ENCODE results near the gene SOX30.
"Not testable (repeated sequence)": the region's sequence is repeated elsewhere in the genome, so short reads cannot be mapped to it uniquely, and the experiment has no call there.

Gene SOX30

GRCh38 chr5:157652377-157652692, at the start of gene SOX30:
Gene SOX30, minus strand, starts transcription at chr5:157652438. Its CDS starts 360 bp downstream, at chr5:157652078.
- no peak for DNase-seq (ENCODE audit: low read depth in 2 of 2)

GRCh38 chr5:157698674-157699073, 46.4 kb upstream of the SOX30 start:
- DNase-seq (ENCODE audit: low read depth in 2 of 2), result not testable (repeated sequence)

- DNase-seq (ENCODE audit: low read depth in 2 of 2), result not testable (repeated sequence)
These were observed 43.9 kb upstream of the SOX30 start for GRCh38 chr5:157696154-157696553.

- DNase-seq (ENCODE audit: low read depth in 2 of 2), result not testable (repeated sequence)
These were observed 41.6 kb upstream of the SOX30 start for GRCh38 chr5:157693816-157694215.

- no peak for DNase-seq (ENCODE audit: low read depth in 2 of 2)
These were observed 38.6 kb upstream of the SOX30 start for GRCh38 chr5:157690690-157691433.

- peak; percentile 15 to 17 for DNase-seq (ENCODE audit: low read depth in 2 of 2)
These were observed 37.9 kb upstream of the SOX30 start for GRCh38 chr5:157689942-157690689.

- DNase-seq (ENCODE audit: low read depth in 2 of 2), result no peak
These were observed 34.9 kb upstream of the SOX30 start for GRCh38 chr5:157687198-157687554.

GRCh38 chr5:157686276-157687197, 34.3 kb upstream of the SOX30 start:
- not testable (repeated sequence) for DNase-seq (ENCODE audit: low read depth in 2 of 2)

- DNase-seq (ENCODE audit: low read depth in 2 of 2), result no peak
These were observed 30.0 kb upstream of the SOX30 start for GRCh38 chr5:157682257-157682656.

- DNase-seq (ENCODE audit: low read depth in 2 of 2), result no peak
These were observed 28.8 kb upstream of the SOX30 start for GRCh38 chr5:157681048-157681447.

- DNase-seq (ENCODE audit: low read depth in 2 of 2), result no peak
These were observed 28.0 kb upstream of the SOX30 start for GRCh38 chr5:157680239-157680638.

- DNase-seq (ENCODE audit: low read depth in 2 of 2), result no peak
These were observed 27.6 kb upstream of the SOX30 start for GRCh38 chr5:157679801-157680200.

GRCh38 chr5:157677931-157678330, 25.7 kb upstream of the SOX30 start:
- no peak for DNase-seq (ENCODE audit: low read depth in 2 of 2)

GRCh38 chr5:157674351-157674750, 22.1 kb upstream of the SOX30 start:
- not testable (repeated sequence) for DNase-seq (ENCODE audit: low read depth in 2 of 2)

- no peak for DNase-seq (ENCODE audit: low read depth in 2 of 2)
These were observed 20.7 kb upstream of the SOX30 start for GRCh38 chr5:157672976-157673375.

- DNase-seq (ENCODE audit: low read depth in 2 of 2), result no peak
These were observed 19.5 kb upstream of the SOX30 start for GRCh38 chr5:157671592-157672330.

- DNase-seq (ENCODE audit: low read depth in 2 of 2), result no peak
These were observed 18.7 kb upstream of the SOX30 start, which contains the start of gene C5orf52 for GRCh38 chr5:157670662-157671591. Gene C5orf52, plus strand, starts transcription at chr5:157671533. Its CDS starts 82 bp downstream, at chr5:157671615.

GRCh38 chr5:157669701-157670097, 17.5 kb upstream of the SOX30 start:
- DNase-seq (ENCODE audit: low read depth in 2 of 2), result no peak

- DNase-seq (ENCODE audit: low read depth in 2 of 2), result no peak
These were observed 16.1 kb upstream of the SOX30 start for GRCh38 chr5:157668356-157668755.

- no peak for DNase-seq (ENCODE audit: low read depth in 2 of 2)
These were observed 13.3 kb upstream of the SOX30 start for GRCh38 chr5:157665467-157666070.
